ENCODE measurements around the gene HSPG2. TPM values are rescaled to one million over a fixed set of nuclear protein-coding genes. Genes with fewer than 3 reads are reported as not detected.

HSPG2 gene
- polyA plus RNA-seq, 1 donor from 2014 or later: 0.79 TPM

- peak overlapping the region; percentile 27 for H3K4me2 ChIP-seq (ENCODE audit: low read length)
- peak overlapping the region; percentile 95 for H3K27ac ChIP-seq (ENCODE audit: low read length)
- peak overlapping the region; percentile 80 for H3K4me3 ChIP-seq (ENCODE audit: low read length)
- H3F3A ChIP-seq (ENCODE audit: insufficient read depth, low read length, poor library complexity, severe bottlenecking): no peaks in the 10 kb centered on the region
- H3K27me3 ChIP-seq (ENCODE audit: insufficient read depth, low read depth, low read length): no peaks in the 10 kb centered on the region
- H3K36me3 ChIP-seq (ENCODE audit: insufficient read depth, low read length): no peaks in the 10 kb centered on the region
- no peaks in the 10 kb centered on the region for H4K20me1 ChIP-seq (ENCODE audit: insufficient read depth)
- H3K9ac ChIP-seq (ENCODE audit: low read length): peak overlapping the region; percentile 92
- TF ChIP-seq, protein P1, sequence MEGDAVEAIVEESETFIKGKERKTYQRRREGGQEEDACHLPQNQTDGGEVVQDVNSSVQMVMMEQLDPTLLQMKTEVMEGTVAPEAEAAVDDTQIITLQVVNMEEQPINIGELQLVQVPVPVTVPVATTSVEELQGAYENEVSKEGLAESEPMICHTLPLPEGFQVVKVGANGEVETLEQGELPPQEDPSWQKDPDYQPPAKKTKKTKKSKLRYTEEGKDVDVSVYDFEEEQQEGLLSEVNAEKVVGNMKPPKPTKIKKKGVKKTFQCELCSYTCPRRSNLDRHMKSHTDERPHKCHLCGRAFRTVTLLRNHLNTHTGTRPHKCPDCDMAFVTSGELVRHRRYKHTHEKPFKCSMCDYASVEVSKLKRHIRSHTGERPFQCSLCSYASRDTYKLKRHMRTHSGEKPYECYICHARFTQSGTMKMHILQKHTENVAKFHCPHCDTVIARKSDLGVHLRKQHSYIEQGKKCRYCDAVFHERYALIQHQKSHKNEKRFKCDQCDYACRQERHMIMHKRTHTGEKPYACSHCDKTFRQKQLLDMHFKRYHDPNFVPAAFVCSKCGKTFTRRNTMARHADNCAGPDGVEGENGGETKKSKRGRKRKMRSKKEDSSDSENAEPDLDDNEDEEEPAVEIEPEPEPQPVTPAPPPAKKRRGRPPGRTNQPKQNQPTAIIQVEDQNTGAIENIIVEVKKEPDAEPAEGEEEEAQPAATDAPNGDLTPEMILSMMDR (IDR thresholded peaks at IDR 0.05; ENCODE audit: poor library complexity, severe bottlenecking): no peak
- TF ChIP-seq RAD21 (conservative IDR thresholded peaks at IDR 0.05) (no peak), MXI1 (conservative IDR thresholded peaks at IDR 0.05; ENCODE audit: poor library complexity, severe bottlenecking) (no peak), REST (IDR thresholded peaks at IDR 0.05; ENCODE audit: borderline replicate concordance) (no peak), EP300 (conservative IDR thresholded peaks at IDR 0.05; ENCODE audit: poor library complexity, severe bottlenecking) (no peak), SMC3 (conservative IDR thresholded peaks at IDR 0.05; ENCODE audit: poor library complexity) (no peak), POLR2AphosphoS5 (IDR thresholded peaks at IDR 0.05) (no peak), EZH2 (IDR thresholded peaks at IDR 0.05; ENCODE audit: borderline replicate concordance, insufficient read depth, low read length, poor library complexity, severe bottlenecking) (no peak), TAF1 (IDR thresholded peaks at IDR 0.05; ENCODE audit: low read depth) (no peak)
- H3K9me3 ChIP-seq (ENCODE audit: low read length): no peaks in the 10 kb centered on the region
- peaks cover 27% of the 10 kb centered on the region for H3K79me2 ChIP-seq (replicated peaks; ENCODE audit: insufficient read depth, low read length)
- H3K9me2 ChIP-seq (ENCODE audit: insufficient read depth, low read length): no peaks in the 10 kb centered on the region
- H2AFZ ChIP-seq (ENCODE audit: low read depth, low read length): peak overlapping the region; percentile 81
Observed at GRCh38 chr1:21783679-21784603, 153.2 kb downstream of the HSPG2 start.

DNA sequence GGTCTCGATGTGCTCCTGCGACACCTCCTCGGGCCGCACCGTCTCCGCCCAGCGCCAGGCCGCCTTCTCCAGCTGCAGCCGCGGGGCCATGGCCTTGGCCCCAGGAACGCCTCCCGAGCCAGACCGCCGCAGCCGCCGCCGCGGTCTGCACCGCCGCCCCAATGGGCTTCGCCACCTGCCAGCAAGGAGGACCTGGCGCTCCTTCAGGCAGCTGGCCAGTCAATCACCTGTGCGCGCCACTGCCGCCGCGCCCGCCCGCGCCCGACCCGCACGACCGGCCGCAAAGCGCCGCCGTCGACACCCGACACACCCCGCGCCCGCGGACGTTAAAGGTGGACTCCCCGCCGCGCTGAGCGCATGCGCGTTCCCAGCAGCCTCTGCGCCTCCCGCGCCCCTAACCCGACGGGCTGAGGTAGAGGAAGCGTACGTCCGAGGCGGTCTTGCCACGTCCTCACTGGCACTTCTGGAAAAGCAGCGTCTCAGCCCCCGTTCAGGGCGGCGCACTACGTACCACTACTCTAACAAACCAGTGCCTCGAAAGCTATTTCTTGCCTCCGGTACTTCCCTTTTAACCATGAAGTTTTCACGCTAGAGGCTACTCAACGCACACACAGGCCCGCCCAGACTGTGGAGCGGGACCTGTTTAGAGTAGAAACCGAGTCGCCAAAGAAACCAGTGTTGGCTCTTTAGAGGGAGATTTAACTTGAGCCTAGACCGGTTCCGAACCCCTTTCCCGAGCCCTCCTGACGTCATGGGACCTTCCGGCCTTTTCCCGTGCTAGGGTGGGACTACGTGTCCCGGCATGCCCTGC lies 154.0 kb downstream of the HSPG2 start, which contains the start of gene USP48:
TSS of gene USP48 (minus strand) at position 282 of the 811 bp plus-strand sequence. CDS start at position 90, 192 bp downstream.
- Histone ChIP-seq H3K27ac (ENCODE audit: low read length) (peak within 1 kb of the TSS; percentile 95), H4K20me1 (ENCODE audit: insufficient read depth) (no peaks in the 10 kb centered on the region), H3F3A (ENCODE audit: insufficient read depth, low read length, poor library complexity, severe bottlenecking) (no peaks in the 10 kb centered on the region), H3K36me3 (ENCODE audit: insufficient read depth, low read length) (no peaks in the 10 kb centered on the region), H3K9me2 (ENCODE audit: insufficient read depth, low read length) (no peaks in the 10 kb centered on the region), H3K9me3 (ENCODE audit: low read length) (no peaks in the 10 kb centered on the region), H3K9ac (ENCODE audit: low read length) (peak within 1 kb of the TSS; percentile 92), H2AFZ (ENCODE audit: low read depth, low read length) (peak within 1 kb of the TSS; percentile 81), H3K4me2 (ENCODE audit: low read length) (peak within 1 kb of the TSS; percentile 49), H3K27me3 (ENCODE audit: insufficient read depth, low read depth, low read length) (no peaks in the 10 kb centered on the region), H3K4me3 (ENCODE audit: low read length) (peak within 1 kb of the TSS; percentile 80), H3K79me2 (replicated peaks; ENCODE audit: insufficient read depth, low read length) (peaks cover 32% of the 10 kb centered on the region)
- TF ChIP-seq EZH2 (IDR thresholded peaks at IDR 0.05; ENCODE audit: borderline replicate concordance, insufficient read depth, low read length, poor library complexity, severe bottlenecking): no peak
- TF ChIP-seq RAD21 (conservative IDR thresholded peaks at IDR 0.05): no peak
- TF ChIP-seq EP300 (conservative IDR thresholded peaks at IDR 0.05; ENCODE audit: poor library complexity, severe bottlenecking): peak; percentile 75
- TF ChIP-seq, protein P1 (IDR thresholded peaks at IDR 0.05; ENCODE audit: poor library complexity, severe bottlenecking): no peak
- peak; percentile 85 for TF ChIP-seq REST (IDR thresholded peaks at IDR 0.05; ENCODE audit: borderline replicate concordance)
- TF ChIP-seq TAF1 (IDR thresholded peaks at IDR 0.05; ENCODE audit: low read depth): peak; percentile 97
- TF ChIP-seq SMC3 (conservative IDR thresholded peaks at IDR 0.05; ENCODE audit: poor library complexity): peak; percentile 32
- TF ChIP-seq POLR2AphosphoS5 (IDR thresholded peaks at IDR 0.05): peak; percentile 96
- TF ChIP-seq MXI1 (conservative IDR thresholded peaks at IDR 0.05; ENCODE audit: poor library complexity, severe bottlenecking): peak; percentile 80

Measured in neural cell (in vitro differentiated cells).